SW 1271 (cell line): ENCODE results near the gene TCAIM.

Experiments used
- DNase-seq, 2 experiments: peaks; one replicate each; lab custom pipeline; 2025; lab: John Stamatoyannopoulos, UW

The TCAIM gene

GRCh38 chr3:44445786-44446185, 107.2 kb downstream of the TCAIM start:
- DNase-seq: no peak

DNA sequence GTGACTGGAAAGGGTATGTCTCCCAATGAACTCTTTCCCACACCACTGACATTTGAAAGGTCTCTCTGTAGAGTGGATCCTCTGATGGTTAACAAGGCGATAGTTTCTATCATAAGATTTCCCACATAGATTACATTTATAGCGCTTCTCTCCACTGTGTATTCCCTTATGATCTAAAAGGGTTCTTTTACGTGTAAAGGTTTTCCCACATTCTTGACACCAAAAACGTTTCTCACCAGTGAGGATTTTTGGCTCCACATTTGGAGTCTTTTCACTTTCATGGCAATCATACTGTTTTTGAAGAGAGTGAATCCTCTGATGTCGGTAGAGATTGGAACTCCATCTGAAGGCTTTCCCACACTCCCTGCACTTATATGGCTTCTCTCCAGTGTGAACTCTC, 108.4 kb downstream of the TCAIM start:
- DNase-seq: no peak

- DNase-seq: no peak
These were observed 112.9 kb downstream of the TCAIM start for GRCh38 chr3:44451441-44451840.

GRCh38 chr3:44454258-44454657, 115.7 kb downstream of the TCAIM start:
- DNase-seq: no peak

DNA sequence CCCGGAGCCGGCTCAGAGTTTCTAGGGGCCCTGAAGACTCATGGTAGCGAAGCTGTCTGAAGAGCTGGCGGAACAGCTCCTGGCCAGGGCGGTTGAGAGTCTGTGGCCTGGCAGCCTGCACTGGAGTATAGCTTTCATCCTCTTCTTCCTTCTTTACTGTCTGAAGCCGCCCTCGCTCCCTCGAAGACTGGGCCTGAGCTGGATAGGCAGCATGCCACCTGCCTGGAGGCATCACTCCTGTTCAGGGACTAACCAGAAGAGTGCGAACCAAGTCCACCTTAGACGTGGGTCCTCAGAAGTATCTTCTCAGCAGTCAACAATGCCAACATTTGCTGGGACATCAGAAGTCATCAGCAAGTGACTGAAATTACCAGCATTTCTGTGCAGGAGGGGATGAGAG, 116.8 kb downstream of the TCAIM start:
- DNase-seq: no peak
